Measurements from ENCODE around the gene UNC13A. TPM values are rescaled to one million over a fixed set of nuclear protein-coding genes. Genes with fewer than 3 reads are reported as not detected.

UNC13A gene
- total RNA-seq, 1 experiment from 2014 or later = 29.0 TPM

- CTCF ChIA-PET = no interaction called here
- ATAC-seq = no peak
- Histone ChIP-seq H3K9me3 (ENCODE audit: control insufficient read depth in 1 of 2, insufficient read depth in 1 of 2, low read depth in 1 of 2, low read length in 2 of 2) (no peaks in the 10 kb centered on the region), H3K27ac (ENCODE audit: low read depth, low read length) (no peak overlapping the region), H3K9me2 (ENCODE audit: insufficient read depth) (no peaks in the 10 kb centered on the region), H3K36me3 (ENCODE audit: control insufficient read depth in 1 of 2, insufficient read depth in 2 of 2, low read length in 2 of 2) (peaks cover 0 to 15% of the 10 kb centered on the region in 2 experiments; a peak in 2 of 4 replicates), H2AFZ (ENCODE audit: low read depth, low read length, poor library complexity, severe bottlenecking) (no peak overlapping the region), H4K20me1 (ENCODE audit: insufficient read depth) (no peaks in the 10 kb centered on the region), H3K4me2 (ENCODE audit: low read length) (no peak overlapping the region), H3K79me2 (ENCODE audit: insufficient read depth, low read length) (no peaks in the 10 kb centered on the region), H3K4me1 (ENCODE audit: control insufficient read depth in 1 of 2, insufficient read depth in 2 of 2, low read length in 2 of 2) (peaks cover 14 to 20% of the 10 kb centered on the region in 2 experiments), H3K9ac (ENCODE audit: low read length) (no peak overlapping the region), H3K4me3 (replicated peaks in 1 of 2; ENCODE audit: low read depth in 1 of 2, low read length in 2 of 2) (no peak overlapping the region), H3K27me3 (ENCODE audit: insufficient read depth, low read length) (no peaks in the 10 kb centered on the region)
- POLR2A ChIA-PET = interaction anchor here (0.6 kb wide), 1 partner anchor 178 kb away, joined by 3 read pairs; no protein-coding TSS in a partner anchor
- intact Hi-C loops (cut with micrococcal nuclease) = no loop called here
- RAD21 ChIA-PET (ENCODE audit: low non-redundant PET in 1 of 2, low total read pairs in 2 of 2, uncharacterized antibody in 2 of 2, unreplicated experiment in 2 of 2) = no interaction called here
- no peak for DNase-seq (ENCODE audit: low read depth, low spot score)
- TF ChIP-seq CEBPB (IDR thresholded peaks at IDR 0.05; ENCODE audit: low read depth) = no peak
- TF ChIP-seq, protein P1, sequence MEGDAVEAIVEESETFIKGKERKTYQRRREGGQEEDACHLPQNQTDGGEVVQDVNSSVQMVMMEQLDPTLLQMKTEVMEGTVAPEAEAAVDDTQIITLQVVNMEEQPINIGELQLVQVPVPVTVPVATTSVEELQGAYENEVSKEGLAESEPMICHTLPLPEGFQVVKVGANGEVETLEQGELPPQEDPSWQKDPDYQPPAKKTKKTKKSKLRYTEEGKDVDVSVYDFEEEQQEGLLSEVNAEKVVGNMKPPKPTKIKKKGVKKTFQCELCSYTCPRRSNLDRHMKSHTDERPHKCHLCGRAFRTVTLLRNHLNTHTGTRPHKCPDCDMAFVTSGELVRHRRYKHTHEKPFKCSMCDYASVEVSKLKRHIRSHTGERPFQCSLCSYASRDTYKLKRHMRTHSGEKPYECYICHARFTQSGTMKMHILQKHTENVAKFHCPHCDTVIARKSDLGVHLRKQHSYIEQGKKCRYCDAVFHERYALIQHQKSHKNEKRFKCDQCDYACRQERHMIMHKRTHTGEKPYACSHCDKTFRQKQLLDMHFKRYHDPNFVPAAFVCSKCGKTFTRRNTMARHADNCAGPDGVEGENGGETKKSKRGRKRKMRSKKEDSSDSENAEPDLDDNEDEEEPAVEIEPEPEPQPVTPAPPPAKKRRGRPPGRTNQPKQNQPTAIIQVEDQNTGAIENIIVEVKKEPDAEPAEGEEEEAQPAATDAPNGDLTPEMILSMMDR (IDR thresholded peaks at IDR 0.05 in 2 of 3, conservative IDR thresholded peaks at IDR 0.05 in 1 of 3; ENCODE audit: borderline replicate concordance in 1 of 3, insufficient read depth in 1 of 3, low read depth in 2 of 3, low read length in 2 of 3) = no peak
- no peak for TF ChIP-seq POLR2AphosphoS5 (IDR thresholded peaks at IDR 0.05; ENCODE audit: low read depth, low read length)
- TF ChIP-seq SP1 (IDR thresholded peaks at IDR 0.05; ENCODE audit: low read depth) = no peak
- TF ChIP-seq SIN3A (IDR thresholded peaks at IDR 0.05; ENCODE audit: low read depth) = no peak
- TF ChIP-seq FOSL1 (IDR thresholded peaks at IDR 0.05; ENCODE audit: low read depth) = no peak
- no peak for TF ChIP-seq POLR2A (IDR thresholded peaks at IDR 0.05; ENCODE audit: borderline replicate concordance, extremely low read depth, insufficient read depth, insufficient read length)
- TF ChIP-seq ZNF274 (IDR thresholded peaks at IDR 0.05; ENCODE audit: low read depth, low read length) = no peak
- no peak for TF ChIP-seq ZBTB33 (IDR thresholded peaks at IDR 0.05; ENCODE audit: extremely low read depth, insufficient replicate concordance, low read length)
- TF ChIP-seq JUND (IDR thresholded peaks at IDR 0.05) = no peak
- TF ChIP-seq TCF7L2 (IDR thresholded peaks at IDR 0.05; ENCODE audit: borderline replicate concordance, extremely low read depth, insufficient read depth, insufficient read length) = no peak
- TF ChIP-seq YY1 (IDR thresholded peaks at IDR 0.05; ENCODE audit: extremely low read depth, insufficient replicate concordance, low read depth, low read length) = no peak
- no peak for TF ChIP-seq ELF1 (IDR thresholded peaks at IDR 0.05; ENCODE audit: borderline replicate concordance, low read depth)
- no peak for TF ChIP-seq MAX (IDR thresholded peaks at IDR 0.05)
- TF ChIP-seq CBX3 (IDR thresholded peaks at IDR 0.05; ENCODE audit: low read depth) = no peak
- no peak for TF ChIP-seq RAD21 (IDR thresholded peaks at IDR 0.05; ENCODE audit: low read depth)
- TF ChIP-seq, protein P2, sequence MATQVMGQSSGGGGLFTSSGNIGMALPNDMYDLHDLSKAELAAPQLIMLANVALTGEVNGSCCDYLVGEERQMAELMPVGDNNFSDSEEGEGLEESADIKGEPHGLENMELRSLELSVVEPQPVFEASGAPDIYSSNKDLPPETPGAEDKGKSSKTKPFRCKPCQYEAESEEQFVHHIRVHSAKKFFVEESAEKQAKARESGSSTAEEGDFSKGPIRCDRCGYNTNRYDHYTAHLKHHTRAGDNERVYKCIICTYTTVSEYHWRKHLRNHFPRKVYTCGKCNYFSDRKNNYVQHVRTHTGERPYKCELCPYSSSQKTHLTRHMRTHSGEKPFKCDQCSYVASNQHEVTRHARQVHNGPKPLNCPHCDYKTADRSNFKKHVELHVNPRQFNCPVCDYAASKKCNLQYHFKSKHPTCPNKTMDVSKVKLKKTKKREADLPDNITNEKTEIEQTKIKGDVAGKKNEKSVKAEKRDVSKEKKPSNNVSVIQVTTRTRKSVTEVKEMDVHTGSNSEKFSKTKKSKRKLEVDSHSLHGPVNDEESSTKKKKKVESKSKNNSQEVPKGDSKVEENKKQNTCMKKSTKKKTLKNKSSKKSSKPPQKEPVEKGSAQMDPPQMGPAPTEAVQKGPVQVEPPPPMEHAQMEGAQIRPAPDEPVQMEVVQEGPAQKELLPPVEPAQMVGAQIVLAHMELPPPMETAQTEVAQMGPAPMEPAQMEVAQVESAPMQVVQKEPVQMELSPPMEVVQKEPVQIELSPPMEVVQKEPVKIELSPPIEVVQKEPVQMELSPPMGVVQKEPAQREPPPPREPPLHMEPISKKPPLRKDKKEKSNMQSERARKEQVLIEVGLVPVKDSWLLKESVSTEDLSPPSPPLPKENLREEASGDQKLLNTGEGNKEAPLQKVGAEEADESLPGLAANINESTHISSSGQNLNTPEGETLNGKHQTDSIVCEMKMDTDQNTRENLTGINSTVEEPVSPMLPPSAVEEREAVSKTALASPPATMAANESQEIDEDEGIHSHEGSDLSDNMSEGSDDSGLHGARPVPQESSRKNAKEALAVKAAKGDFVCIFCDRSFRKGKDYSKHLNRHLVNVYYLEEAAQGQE (IDR thresholded peaks at IDR 0.05; ENCODE audit: low read depth) = no peak
- TF ChIP-seq ZFX (IDR thresholded peaks at IDR 0.05) = no peak
- no TSS peak for BruUV-seq (replicated peaks)
Measured at GRCh38 chr19:17652627-17653026, 35.5 kb downstream of the UNC13A start.

Measured in HCT116 (cell line).